ENCODE results near the gene BAIAP2L1.
"Not testable (repeated sequence)": the region's sequence is repeated elsewhere in the genome, so short reads cannot be mapped to it uniquely, and the experiment has no call there.

Gene BAIAP2L1

DNA sequence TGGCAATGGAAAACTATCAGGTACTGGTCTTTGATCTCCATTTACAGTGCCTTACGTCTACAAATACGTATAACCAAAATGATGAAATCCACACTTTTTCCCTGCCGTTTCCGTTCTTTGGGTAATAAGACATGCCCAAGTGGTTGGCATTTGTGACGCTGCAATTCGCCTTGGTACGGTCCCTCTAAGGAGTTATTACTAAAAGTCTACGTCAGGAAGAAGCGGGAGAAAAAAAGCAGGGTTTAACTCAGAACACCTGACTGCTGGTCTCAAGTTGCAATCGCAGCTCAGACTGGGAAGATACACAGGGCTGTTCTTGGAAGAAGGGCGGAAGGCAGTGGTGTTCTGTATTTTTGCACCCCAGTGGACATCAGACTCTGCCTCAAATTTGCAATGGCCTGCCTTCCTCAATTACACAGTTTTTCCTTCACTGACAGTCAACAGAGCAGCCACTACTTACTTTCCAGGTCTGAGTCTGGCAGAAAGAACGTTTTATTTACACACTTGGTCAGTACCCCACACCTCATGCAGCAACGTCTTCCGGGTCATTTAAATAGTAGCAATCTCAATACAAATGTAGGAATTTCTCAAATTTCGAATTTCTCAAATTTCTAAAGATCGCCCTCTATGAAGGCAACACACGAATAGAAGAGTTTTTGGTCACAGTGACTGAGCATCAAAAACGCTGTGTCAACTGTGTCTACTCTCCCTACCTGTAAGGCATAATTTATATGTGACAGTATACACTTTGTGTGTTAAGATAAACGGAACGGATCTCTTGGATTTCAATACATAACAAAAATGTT is 2.1 kb downstream of the BAIAP2L1 start:
- no peak for DNase-seq (ENCODE audit: low spot score)

GRCh38 chr7:98396768-98397167 is 4.1 kb downstream of the BAIAP2L1 start:
- no peak for DNase-seq (ENCODE audit: low spot score)

DNA sequence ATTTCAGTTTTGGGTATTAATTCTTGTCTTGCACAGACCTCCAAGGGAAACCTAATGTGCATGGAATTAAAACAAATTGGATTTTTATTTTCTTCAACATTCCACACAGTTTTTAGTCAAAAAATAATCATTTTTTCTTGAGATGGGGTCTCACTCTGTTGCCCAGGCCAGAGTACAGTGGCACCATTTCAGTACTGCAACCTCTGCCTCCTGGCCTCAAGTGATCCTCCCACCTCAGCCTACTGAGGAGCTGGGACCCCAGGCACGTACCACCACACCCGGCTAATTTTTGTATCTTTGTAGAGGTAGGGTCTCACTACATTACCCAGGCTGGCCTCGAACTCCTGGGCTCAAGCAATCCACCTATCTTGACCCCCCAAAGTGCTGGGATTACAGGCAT is 4.9 kb downstream of the BAIAP2L1 start:
- no peak for DNase-seq (ENCODE audit: low spot score)

- DNase-seq (ENCODE audit: low spot score), result no peak
These were observed 5.4 kb downstream of the BAIAP2L1 start for GRCh38 chr7:98395481-98395880.

DNA sequence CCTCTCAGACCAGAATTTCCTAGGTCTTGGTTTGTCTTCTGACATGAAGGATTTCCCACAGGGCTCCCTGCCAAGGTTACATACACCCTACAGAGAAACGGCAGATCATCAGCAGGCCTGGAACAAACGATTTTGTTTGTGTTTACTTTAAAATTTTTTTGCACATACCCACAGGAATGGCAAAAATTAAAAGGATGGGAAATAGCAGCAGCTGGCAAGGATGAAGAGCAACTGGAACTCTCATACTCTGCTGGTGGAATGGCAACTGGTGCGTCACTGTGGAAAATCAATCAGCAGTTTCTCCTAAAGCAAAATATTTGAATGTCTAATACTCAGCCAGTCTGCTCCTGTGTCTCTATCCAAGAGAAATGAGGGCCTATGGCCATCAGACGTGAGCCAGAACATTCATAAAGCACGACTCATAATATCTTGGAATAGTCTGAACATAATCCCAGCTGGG is 6.5 kb downstream of the BAIAP2L1 start:
- DNase-seq (ENCODE audit: low spot score), result peak; percentile 65

GRCh38 chr7:98387544-98388226 is 13.2 kb downstream of the BAIAP2L1 start:
- DNase-seq (ENCODE audit: low spot score), result no peak

GRCh38 chr7:98387131-98387530 is 13.8 kb downstream of the BAIAP2L1 start:
- DNase-seq (ENCODE audit: low spot score), result no peak

GRCh38 chr7:98385532-98385931 is 15.4 kb downstream of the BAIAP2L1 start:
- not testable (repeated sequence) for DNase-seq (ENCODE audit: low spot score)

DNA sequence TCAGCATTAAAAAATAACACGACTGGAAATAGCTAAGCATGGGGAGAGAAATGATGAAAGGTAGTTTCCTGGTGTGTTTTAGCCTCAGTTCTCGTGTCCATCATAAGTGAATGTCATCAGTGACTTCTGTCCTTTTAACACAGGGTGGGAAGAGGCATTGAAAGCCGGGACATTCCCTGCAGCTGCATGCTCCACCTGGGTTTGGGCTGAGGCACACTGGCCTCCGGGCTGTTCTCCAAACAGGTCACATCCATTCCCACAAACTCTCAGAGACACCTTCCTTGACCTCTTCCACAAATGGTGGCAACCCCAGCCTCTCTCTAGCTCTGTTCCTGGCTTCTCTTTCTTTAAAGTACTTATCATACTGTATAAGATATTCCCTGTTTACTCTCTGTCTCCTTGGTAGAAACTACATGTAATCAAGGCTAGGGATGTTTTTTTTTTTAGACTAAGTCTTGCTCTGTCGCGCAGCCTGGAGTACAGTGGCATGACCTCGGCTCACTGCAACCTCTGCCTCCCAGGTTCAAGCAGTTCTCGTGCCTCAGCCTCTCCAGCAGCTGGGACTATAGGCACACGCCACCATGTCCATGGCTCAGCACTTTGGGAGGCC is 22.6 kb downstream of the BAIAP2L1 start:
- DNase-seq (ENCODE audit: low spot score), result no peak

DNA sequence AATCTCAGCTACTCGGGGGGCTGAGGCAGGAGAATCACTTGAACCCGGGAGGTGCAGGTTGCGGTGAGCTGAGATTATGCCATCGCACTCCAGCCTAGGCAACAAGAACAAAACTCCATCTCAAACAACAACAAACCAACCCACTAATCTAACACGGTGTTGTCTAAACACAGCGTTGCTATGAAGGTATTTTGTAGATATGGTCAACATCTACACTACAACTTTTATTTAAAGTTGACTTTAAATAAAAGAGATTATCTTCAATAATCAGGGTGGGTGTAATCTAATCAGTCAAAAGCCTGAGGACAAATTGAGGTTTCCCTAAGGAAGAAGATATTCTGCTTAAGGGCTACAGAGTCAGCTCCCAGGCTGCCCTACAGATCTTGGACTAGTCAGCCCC is 24.2 kb downstream of the BAIAP2L1 start:
- no peak for DNase-seq (ENCODE audit: low spot score)

- DNase-seq (ENCODE audit: low spot score), result no peak
These were observed 25.2 kb downstream of the BAIAP2L1 start for GRCh38 chr7:98375664-98376063.

DNA sequence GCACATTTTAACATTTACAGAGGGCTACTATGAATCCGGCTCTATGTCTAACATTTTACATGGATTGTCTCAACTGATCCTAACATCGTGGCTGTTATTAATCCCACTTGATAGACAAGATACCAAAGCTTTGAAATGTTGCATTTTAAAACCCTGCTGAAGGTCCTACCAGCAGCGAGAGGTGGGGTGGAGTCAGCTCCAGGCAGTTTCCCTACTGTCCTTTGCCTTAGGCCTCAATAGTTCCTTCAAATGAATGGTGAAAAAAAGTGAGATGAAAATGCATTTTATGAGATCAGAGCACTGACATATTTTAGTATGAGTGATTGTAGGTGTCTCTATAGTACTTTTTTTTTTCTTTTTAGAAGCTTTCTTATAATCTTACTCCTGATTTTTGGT is 26.6 kb downstream of the BAIAP2L1 start:
- no peak for DNase-seq (ENCODE audit: low spot score)

DNA sequence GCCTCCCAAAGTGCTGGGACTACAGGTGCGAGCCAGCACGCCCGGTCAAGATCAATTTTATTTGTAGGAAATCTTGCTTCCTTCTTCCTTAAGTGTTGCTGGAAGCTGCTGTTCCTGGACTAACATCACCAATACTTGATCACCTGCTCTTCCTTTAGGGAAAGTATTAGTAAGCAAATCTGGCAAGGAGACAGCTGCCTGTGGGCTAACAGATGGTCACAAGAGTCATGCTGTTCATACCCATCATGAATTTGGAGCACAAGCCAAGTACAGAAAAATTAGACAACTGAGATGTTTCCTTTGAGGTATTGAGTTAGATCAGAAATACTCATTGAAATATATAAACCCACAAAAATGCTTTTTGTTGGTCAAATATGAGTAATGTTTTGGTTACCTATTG is 27.9 kb downstream of the BAIAP2L1 start:
- DNase-seq (ENCODE audit: low spot score), result peak; percentile 51

DNA sequence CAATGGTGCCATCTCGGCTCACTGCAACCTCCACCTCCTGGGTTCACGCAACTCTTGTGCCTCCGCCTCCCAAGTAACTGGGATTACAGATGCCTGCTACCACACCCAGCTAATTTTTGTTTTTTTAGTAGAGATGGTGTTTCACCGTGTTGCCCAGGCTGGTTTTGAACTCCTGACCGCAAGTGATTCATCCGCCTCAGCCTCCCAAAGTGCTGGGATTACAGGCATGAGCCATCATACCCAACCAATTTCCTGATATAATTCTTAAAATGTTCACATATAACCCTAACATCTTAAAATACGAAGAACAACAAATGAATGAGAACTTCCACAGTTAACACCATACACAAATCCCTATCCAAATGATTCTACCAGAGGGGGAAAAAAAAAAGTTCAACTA is 31.2 kb downstream of the BAIAP2L1 start:
- DNase-seq (ENCODE audit: low spot score), result no peak

GRCh38 chr7:98368716-98369115 is 32.2 kb downstream of the BAIAP2L1 start:
- DNase-seq (ENCODE audit: low spot score), result no peak

DNA sequence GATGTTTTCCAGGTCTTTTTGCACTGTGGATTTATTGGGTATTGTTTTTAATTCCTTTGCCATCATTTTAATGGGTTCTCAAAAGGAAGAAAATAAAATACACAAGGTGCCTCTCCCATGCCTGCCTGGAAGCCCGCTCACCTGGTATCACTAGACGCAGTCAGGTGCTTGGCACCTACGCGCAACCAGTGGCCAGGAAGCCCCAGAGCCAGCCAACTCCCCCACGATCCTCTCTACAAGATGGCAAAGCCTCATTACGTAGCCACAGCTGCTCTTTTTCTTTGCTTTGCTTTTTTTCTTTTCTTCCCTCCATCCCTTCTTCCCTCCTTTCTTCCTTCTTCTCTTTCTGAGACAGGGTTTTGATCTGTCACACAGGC is 34.3 kb downstream of the BAIAP2L1 start:
- DNase-seq (ENCODE audit: low spot score), result no peak

DNA sequence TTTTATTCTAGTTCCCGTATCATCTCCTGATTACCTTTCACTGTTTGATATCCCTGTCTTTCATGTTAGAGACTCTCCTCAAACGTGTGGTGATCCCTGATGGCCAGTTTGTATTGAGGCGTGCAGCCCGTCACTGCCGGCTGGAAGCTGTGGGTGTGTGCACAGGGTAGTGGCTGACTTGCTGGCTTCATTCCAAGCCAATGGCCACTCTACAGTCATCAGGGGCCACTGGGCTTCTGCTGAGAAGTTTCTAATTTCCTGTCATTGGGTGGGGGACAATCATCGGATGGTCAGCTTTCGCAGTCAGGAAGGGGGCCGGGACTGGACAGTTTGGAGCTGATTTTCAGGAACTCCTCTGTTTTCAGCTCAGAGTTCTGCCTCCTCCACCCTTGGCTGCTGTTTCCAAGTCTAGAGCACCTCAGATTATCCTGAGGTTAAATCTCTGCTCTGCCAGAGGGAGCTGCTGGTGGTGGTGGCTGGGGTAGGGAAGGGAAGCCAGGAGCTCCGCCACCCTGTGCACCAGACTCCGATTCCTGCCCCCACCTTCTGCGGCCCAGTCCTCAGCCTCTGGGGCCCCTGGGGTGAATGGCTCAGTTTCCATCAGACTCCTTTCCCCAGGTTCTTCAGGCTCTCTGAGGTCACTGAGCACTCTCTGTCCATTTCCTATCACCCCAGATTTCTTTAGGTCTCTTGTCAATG is 34.9 kb downstream of the BAIAP2L1 start:
- no peak for DNase-seq (ENCODE audit: low spot score)

DNA sequence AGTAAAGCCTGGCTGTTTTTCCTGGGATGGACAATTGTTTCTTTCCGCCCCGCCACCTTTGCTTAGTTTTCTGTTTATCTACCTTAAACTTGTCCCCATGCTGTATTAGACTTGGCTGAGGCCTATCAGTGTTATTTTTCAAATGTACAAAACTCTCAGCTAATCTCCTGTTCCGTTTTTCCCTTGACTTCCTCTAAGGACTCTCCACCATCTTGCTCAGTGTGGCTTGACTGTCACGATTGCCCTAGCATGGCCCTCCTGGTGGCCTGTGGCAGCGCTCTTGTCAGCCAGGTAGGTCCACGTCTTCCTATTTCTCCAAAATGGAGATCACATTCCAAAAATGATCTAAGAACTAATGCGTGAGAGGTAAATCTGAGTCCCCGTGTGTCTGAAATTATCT is 36.7 kb downstream of the BAIAP2L1 start:
- DNase-seq (ENCODE audit: low spot score), result no peak

DNA sequence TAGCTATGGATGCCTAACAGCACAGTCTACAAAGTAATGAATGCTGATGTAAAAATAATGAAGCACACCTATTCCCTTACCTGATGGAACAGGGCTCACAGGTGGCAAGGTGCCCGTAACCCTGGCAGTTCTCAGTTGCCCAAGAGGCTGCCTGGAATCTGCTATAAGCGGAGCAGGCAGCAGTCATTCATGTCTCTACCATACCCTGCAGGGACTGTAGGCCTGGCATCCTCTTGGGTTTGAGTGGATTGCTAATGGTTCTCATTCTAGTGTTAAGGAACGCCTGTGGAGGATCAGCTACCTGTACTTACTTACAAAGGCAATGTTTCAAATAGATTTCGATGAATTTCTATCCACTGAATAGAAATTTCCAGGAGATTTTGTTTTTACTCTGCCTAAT is 38.4 kb downstream of the BAIAP2L1 start:
- no peak for DNase-seq (ENCODE audit: low spot score)

DNA sequence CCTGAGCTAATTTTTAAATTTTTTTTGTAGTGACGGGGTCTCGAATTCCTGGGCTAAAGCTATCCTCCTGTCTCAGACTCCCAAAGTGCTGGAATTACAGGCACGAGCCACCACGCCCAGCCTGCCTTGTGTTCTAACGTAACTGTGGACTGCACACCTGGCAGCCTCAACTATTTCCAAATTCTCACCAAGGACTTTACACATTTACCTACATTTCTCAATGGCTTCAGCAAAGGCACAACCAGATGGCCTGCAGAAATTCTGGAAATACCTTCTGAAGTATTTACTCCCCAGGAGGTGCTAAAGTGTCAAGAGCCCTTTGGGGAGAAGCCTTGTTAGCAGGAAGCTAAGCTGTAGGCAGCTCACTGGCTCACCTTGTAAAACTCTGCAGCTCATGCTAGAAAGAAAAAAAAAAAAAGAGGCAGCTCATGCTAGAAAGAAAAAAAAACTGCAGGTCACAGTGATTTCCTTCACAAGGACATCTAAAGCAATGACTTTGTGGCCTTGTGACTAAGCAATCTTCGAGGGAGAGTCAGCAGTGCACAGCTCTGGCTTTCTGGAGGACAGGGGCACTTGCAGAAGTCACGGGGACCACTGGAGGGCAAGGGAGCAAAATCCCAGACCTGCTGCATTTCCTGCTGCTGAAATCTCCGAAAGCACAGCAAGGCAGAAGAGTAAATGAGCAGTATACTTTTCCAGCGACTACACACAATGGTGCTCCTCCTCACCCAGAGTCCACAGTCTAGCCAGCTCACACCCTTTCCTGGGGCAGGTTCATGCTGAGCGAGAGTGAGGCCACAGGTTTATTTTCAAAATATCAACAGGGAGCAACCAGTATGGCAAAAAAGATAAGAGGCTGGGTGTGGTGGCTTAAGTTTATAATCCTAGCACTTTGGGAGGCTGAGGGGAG is 40.4 kb downstream of the BAIAP2L1 start:
- DNase-seq (ENCODE audit: low spot score), result no peak

GRCh38 chr7:98359395-98359794 is 41.5 kb downstream of the BAIAP2L1 start:
- DNase-seq (ENCODE audit: low spot score), result no peak

DNA sequence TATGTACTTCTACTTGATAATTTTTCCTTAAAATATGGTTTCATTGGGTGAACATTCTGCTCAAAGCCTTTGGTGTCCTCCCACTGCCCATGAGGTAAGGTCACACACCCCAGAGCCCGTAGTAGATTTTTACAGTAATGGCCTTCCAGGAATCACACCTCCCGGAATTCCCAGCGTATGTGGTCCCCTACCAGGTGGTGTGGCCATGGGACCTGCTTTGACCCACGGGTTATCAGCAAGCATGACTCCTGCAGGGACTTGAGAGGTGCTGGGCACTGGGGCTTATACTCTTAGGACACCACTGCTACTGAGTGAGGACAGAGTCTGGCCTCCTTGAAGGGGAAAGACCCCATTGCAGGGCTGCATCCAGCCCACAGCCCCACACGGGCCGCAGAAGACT is 42.2 kb downstream of the BAIAP2L1 start:
- no peak for DNase-seq (ENCODE audit: low spot score)

Measured in GM03348 (cell line).